OCI-M1 (cell line): ENCODE measurements around the gene ACOD1.

ENCODE experiments used
- DNase-seq: peaks from one replicate; lab custom pipeline; 2025; lab: John Stamatoyannopoulos, UW

The ACOD1 gene

DNA sequence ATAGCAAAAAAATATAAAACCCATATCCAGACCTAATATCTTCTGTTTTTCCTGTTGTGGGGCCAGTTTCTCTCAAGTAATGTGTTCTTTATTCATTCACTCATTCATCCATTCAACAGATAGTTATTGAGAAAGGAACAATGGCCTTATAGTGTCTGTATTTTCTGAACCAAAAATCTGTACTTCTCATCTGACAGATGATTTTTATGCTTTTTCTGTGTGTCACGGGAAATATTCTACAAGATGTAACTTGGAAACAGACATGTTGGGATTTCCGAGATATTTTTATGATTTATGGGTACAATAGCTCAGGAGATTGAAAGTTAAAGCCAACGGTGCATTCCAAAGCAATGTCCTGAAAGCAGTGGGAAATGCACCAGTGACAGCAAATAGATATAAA lies 5.7 kb downstream of the ACOD1 start:
- no peak for DNase-seq

DNA sequence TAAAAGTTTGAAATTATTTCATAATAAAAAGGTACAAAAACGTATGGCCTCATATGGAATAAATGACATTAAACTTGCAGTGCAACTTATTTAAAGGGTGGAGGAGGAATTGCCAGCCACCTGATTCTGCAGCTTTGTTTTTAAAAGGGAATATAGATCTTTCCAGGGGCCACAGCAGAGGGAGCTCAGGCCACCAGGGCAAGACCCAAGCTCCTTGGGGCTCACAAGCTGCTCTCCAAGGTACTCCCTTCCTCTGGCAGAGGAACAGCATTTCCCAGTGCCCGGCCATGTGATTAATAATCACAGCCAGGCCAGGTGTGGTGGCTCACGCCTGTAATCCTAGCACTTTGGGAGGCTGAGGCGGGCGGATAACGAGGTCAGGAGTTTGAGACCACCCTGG lies 6.2 kb downstream of the ACOD1 start:
- no peak for DNase-seq

GRCh38 chr13:76955193-76955592 lies 6.9 kb downstream of the ACOD1 start:
- no peak for DNase-seq

- DNase-seq, result no peak
These were observed 7.3 kb downstream of the ACOD1 start for GRCh38 chr13:76955661-76956060.

DNA sequence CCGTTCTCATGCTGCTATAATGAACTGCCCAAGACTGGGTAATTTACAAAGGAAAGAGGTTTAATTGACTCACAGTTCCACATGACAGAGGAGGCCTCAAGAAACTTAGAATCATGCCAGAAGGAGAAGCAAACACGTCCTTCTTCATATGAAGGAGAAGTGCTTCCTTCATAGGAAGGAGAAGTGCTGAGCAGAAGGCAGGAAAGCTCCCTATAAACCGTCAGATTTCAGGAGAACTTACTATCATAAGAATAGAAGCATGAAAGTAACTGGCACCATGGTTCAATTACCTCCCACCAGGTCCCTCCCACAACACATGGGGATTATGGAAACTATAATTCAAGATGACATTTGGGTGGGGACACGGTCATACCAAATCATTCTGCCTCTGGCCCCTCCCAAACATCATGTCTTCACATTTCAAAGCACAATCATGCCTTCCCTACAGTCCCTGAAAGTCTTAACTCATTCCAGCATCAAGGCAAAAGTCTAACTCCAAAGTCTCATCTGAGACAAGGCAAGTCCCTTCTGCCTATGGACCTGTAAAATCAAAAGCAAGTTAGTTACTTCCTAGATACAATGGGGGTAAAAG lies 10.6 kb downstream of the ACOD1 start:
- DNase-seq, result no peak

- DNase-seq, result peak; percentile 5
These were observed 11.4 kb downstream of the ACOD1 start for GRCh38 chr13:76959734-76960133.

- DNase-seq, result no peak
These were observed 17.6 kb downstream of the ACOD1 start for GRCh38 chr13:76965759-76966421.

DNA sequence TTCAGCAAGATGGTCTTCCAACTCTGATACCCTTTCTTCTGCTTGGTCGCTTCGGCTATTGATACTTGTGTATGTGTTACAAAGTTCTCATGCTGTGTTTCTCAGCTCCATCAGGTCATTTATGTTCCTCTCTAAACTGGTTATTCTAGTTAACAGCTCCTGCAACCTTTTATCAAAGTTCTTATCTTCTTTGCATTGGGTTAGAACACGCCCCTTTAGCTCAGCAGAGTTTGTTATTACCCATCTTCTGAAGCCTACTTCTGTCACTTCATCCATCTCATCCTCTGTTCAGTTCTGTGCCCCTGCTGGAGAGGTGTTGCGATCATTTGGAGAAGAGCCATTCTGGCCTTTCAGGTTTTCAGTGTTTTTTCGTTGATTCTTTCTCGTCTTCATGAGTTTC lies 18.7 kb downstream of the ACOD1 start:
- no peak for DNase-seq

- DNase-seq, result no peak
These were observed 19.7 kb downstream of the ACOD1 start for GRCh38 chr13:76968041-76968440.

GRCh38 chr13:76969488-76970365 lies 21.4 kb downstream of the ACOD1 start:
- DNase-seq, result no peak

- no peak for DNase-seq
These were observed 22.9 kb downstream of the ACOD1 start for GRCh38 chr13:76971215-76971614.

DNA sequence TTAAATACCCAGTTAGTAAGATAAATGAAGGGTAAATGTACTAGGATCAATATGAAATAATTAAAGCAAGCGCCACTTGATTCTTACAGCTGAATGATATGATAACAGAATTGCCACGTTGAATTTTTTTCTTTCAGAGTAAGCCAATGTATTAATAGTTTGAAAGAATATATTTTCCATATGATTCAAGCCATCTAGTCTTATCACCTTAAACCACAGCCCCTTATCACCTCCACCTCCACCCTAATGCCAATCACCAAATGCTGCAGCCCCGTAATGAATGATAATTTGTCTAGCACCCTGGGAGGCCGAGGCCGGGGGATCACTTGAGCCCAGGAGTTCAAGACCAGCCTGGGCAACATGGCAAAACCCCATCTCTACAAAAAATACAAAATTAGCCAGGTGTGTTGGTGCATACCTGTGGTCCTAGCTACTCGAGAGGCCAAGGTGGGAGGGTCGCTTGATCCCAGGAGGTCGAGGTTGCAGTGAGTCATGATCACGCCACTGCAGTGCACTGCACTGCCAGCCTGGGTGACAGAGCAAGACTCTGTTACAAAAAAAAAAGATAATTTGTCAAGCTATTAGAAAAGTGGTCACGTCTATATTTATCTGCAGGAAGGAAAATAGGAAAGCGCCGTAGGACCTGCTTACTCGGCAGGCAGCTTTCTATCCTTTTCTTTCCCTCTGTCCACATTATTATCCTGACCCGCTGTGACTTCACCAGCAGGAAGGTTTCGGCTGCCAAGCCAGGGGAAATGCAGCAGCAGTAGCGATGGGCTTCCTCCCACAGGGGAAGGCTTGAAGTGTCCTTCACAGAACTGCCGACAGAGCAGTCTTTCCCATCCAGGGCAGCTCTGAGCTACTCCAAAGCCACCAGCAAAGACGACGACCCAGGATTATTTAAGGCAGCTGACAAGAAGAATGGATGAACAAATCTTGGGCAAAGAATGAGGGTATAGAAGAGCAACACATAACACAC lies 23.8 kb downstream of the ACOD1 start:
- DNase-seq, result no peak

GRCh38 chr13:76973920-76974617 lies 25.8 kb downstream of the ACOD1 start:
- no peak for DNase-seq

GRCh38 chr13:76974618-76974975 lies 26.3 kb downstream of the ACOD1 start:
- no peak for DNase-seq

- no peak for DNase-seq
These were observed 27.6 kb downstream of the ACOD1 start for GRCh38 chr13:76975863-76976262.

GRCh38 chr13:76976490-76976889 lies 28.2 kb downstream of the ACOD1 start:
- no peak for DNase-seq

DNA sequence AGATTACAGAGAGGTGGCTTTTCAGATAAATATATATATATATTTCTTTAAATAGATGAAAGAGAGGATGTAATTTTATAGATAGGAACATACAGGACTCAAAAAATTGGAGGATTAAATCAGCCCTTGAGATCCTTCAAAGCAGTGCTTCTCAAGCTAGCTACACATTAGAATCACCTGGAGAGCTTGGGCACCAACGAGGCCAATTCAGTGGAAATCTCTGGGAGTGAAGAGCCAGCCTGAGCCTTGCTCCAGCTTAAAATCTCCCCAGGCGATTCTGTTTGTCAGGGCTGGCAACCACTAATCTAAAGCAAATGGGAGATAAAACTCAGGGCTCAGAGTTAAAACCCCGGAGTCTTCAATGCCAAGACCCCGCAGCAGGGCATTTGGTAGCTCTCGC lies 28.6 kb downstream of the ACOD1 start:
- no peak for DNase-seq

- peak; percentile 87 for DNase-seq
These were observed 31.9 kb downstream of the ACOD1 start for GRCh38 chr13:76980075-76980718.

- DNase-seq, result no peak
These were observed 33.8 kb downstream of the ACOD1 start for GRCh38 chr13:76982061-76982460.

- no peak for DNase-seq
These were observed 35.4 kb downstream of the ACOD1 start for GRCh38 chr13:76983676-76984075.

- DNase-seq, result peak; percentile 47
These were observed 43.1 kb downstream of the ACOD1 start for GRCh38 chr13:76991432-76991795.
